HTERT RPE-1 (cell line): Measurements from ENCODE around the gene LRRC15.

Experiments used
- in situ Hi-C: fragments of 300-500 bp; cut with MboI; formaldehyde crosslinking; loops from 4 replicates; pipeline ENCODE4 v1.14.3; 2020; ENCODE audit warnings: low sequenced_read_pairs

Gene LRRC15

GRCh38 chr3:194336601-194337355, 32.8 kb downstream of the LRRC15 start:
- in situ Hi-C loops = no loop called here

DNA sequence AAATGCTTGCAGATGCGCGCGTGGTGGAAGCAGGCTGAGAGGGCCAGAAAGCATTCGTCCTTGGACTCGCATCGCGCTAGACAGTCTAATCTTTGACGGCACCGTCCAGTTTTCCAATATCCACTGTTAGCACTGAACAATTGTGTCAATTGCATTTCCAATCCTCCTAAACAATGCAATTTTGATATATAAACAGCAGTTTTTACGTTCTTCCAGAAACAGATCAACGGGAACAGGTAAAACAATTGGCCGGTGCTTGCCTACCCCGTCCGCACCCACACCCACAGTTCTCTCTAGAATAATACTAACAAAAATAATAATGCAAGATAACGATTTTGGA, 35.6 kb downstream of the LRRC15 start:
- in situ Hi-C loops = no loop called here

DNA sequence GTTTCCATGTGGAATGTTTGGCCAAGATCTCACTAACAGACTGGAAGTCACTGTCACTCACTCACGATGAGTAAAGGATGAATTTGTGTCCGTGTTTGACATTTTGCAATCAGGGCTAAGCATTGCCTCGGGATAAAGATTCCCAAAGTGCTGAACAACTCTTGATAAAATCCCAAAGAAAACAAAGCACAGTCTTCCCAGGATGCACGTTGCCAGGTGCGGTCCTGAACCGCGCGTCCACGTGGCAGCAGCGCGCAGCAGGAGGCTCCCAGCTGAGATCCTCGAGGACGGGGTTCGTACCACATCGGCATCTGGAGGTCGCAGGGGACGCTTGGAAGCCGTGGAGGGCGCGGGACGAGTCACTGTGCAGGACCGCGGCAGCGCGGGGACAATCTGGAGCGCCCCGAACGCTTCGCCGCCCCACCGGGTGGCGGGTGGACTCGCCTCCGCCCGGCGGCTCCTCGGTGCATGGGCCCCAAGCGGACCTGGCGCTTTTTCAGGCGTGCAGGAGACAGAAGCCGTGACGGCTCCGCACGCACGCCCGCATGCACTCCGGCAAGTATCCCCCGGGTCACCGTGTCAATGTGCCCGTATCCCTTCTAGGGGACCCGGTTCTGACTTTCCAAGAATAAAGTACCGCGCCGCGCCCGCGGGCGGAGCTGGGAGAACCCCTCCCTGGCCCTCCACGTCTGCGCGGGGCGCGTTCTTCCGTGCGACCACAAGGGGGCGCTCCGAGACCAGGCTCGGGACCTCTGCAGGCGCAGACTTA, 36.1 kb downstream of the LRRC15 start:
- in situ Hi-C loops = no loop called here

- in situ Hi-C loops = no loop called here
Observed at GRCh38 chr3:194332858-194333211, 36.7 kb downstream of the LRRC15 start.

DNA sequence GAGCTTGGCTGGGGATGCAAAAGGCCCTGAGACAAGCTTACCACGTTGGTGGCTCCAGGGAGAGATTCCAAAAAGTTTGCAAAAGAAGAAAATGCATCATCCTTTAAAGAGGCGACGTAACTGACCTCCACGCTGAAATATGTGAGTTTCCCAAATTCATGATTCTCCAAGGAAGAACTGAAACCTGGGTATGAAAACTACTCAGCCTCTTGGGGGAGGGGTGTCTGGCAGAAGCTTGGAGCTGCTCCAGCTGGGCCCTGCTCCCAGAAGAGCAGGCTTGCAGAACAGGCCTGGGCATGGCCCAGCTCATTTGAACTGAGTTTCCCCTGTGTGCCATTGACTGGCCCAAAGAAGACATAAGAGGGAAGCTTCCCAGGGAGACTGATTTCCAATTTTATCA, 39.0 kb downstream of the LRRC15 start:
- in situ Hi-C loops = no loop called here

- in situ Hi-C loops = no loop called here
Observed at GRCh38 chr3:194330160-194330559, 39.4 kb downstream of the LRRC15 start.

DNA sequence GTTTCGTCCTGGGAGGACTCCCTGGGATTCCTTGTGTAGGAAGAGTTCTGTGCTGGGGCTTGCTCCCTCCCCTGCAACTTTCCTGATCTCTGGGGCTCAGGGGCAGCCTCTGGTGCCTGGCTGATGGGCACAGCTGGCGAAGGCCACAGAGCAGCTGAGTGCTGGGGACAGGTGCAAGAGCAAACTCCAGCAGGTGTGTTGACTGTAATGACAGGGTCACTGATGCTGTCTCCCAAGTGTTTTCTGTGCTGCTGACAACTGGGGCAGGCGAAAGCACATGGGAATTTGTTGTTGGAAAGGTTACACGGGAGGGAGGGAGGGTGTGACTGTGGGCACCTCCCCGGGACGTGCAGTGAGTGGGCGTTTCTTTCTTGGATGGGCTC, 40.0 kb downstream of the LRRC15 start:
- in situ Hi-C loops = no loop called here

DNA sequence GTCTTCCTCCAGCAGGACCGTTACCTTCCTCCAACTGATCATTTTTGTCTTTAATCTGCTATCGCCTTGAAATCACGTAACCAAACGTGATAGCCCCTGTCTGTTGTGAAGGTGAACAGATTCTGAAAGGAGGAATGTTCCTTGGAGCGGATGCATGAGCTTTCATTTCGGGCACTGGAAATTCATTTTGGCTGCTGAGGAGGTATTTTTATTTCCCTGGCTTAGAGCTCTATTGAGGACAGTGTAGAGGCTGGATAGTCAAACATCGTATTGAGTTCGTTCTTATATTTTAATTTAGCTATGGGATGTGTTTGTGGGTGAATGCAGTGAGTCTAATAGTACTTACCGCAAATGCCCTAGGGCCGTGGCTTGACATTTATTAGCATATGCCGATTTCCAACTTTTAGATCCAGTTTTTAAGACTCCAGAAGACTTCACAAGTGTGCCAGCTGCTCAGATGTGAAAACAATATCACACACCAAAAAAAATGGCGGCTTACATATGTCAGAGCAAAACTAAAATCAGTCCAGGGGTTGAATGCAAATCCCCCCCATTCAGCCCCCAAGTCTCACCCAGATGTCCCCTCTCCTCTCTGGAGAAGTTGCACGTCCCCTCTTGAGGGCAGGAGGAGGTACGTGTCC, 40.5 kb downstream of the LRRC15 start:
- in situ Hi-C loops = no loop called here

DNA sequence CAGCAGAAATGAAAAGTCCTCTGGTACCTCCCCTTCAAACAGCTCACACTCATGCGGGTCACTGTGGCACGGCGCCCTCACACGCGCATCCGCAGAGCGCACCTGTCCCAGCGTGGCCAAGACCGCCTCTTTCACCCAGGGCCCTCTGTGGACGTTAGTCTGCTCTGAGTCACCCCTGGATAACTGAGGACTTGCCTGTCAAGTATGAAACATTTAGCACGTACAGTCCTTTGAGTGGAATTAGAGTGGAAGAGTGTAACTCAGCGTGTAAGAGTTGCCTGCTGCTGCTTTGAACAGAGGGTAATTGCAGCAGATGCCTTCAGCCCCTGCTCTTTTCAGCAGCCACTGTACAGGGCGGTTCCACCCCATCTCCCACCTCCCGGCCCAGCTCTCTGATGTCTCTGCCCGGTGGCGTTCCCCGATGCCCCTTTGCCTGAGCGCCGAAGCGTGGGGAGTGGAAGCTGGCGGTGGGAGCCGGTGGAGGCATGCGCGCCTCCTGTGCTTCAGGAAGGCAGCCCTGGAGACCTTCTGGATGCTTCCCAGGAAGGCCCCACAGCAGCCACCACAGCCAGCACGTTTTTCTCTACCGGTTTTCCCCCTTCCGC, 41.4 kb downstream of the LRRC15 start:
- in situ Hi-C loops = no loop called here

GRCh38 chr3:194327218-194328052, 42.1 kb downstream of the LRRC15 start:
- in situ Hi-C loops = no loop called here

GRCh38 chr3:194326968-194327217, 42.6 kb downstream of the LRRC15 start:
- in situ Hi-C loops = no loop called here

- in situ Hi-C loops = no loop called here
Observed at GRCh38 chr3:194326192-194326967, 43.2 kb downstream of the LRRC15 start.

GRCh38 chr3:194325424-194326153, 44.0 kb downstream of the LRRC15 start:
- in situ Hi-C loops = no loop called here

GRCh38 chr3:194324823-194325327, 44.7 kb downstream of the LRRC15 start:
- in situ Hi-C loops = no loop called here

GRCh38 chr3:194323785-194324735, 45.5 kb downstream of the LRRC15 start:
- in situ Hi-C loops = no loop called here

- in situ Hi-C loops = no loop called here
Observed at GRCh38 chr3:194322678-194323211, 46.8 kb downstream of the LRRC15 start.

GRCh38 chr3:194321693-194322640, 47.6 kb downstream of the LRRC15 start:
- in situ Hi-C loops = no loop called here
